ENCODE results near the gene MECR. TPM values are rescaled to one million over a fixed set of nuclear protein-coding genes. Genes with fewer than 3 reads are reported as not detected.
A peak's percentile ranks its signal among the peaks of the same experiment; 100 is the strongest.

MECR gene
- total and polyA plus RNA-seq, 10 of the 15 experiments (the other 5 are each of a cell fraction or from before 2014, with no cell fraction given), result 7.6 to 66.3 (median 38.7) TPM

DNA sequence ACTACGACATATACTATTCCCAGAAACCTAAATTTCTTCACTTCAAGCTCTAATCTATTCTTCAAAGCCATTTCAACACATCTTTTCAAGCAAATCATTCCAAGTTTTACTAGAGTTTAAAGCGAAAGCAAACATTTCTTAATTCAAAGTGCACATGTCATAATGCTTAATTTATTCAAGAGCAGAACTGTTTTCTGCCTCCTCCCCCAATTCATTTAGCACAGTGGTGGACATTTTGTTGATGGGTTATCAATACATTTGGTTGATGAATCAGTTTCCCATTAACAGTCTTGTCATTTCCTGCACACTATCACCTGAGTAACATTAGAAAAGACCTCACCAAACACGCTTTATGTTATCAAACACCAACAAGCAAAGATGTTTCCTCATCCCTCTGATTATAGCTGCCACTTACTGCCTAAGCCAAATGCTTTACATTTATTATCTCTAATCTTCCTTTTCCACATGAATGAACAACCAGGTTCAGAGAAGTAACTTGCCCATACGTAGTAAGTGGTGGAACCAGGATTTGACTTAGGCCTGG, 51.0 kb downstream of the MECR start:
- peak overlapping the region; percentile 100 for H3K9ac ChIP-seq (ENCODE audit: control insufficient read depth, insufficient read depth, low read length)
- peak overlapping the region; percentile 75 for H3K4me2 ChIP-seq (ENCODE audit: control insufficient read depth, insufficient read depth)
- FAIRE-seq (no peak), DNase-seq (ENCODE audit: low read depth, low spot score) (no peak), ATAC-seq (no peak)
- CTCF ChIA-PET, result interaction anchor here (0.8 to 4.7 kb wide), 9 partner anchors 8 to 298 kb away, joined by 3 to 44 read pairs (median 5); no protein-coding TSS in a partner anchor
- in situ Hi-C loops (cut with MboI) (no loop called here), intact Hi-C loops (cut with micrococcal nuclease; ENCODE audit: unreplicated experiment) (no loop called here)
- no peaks in the 10 kb centered on the region; the same call in none of the 2 replicates for H3K4me1 ChIP-seq (ENCODE audit: control insufficient read depth, insufficient read depth, low read length)
- no peaks in the 10 kb centered on the region for H3K27me3 ChIP-seq (replicated peaks in 1 of 2; ENCODE audit: control insufficient read depth in 2 of 2, insufficient read depth in 2 of 2, low read length in 1 of 2)
- TF ChIP-seq CHD1 (IDR thresholded peaks at IDR 0.05; ENCODE audit: low read depth, low read length) (no peak), CREM (IDR thresholded peaks at IDR 0.05; ENCODE audit: low read depth) (no peak), SUZ12 (IDR thresholded peaks at IDR 0.05; ENCODE audit: unreplicated experiment) (no peak), ZNF274 (IDR thresholded peaks at IDR 0.05; ENCODE audit: insufficient read depth, insufficient read length) (no peak), MYB (IDR thresholded peaks at IDR 0.05; ENCODE audit: borderline replicate concordance, low read depth, low read length) (no peak), POLR2A (IDR thresholded peaks at IDR 0.05; ENCODE audit: low read depth, low read length) (no peak), NR2C1 (IDR thresholded peaks at IDR 0.05) (no peak), CREB1 (IDR thresholded peaks at IDR 0.05; ENCODE audit: low read depth) (no peak), RUNX3 (IDR thresholded peaks at IDR 0.05; ENCODE audit: low read length) (no peak), ASH2L (IDR thresholded peaks at IDR 0.05; ENCODE audit: borderline replicate concordance, low read depth) (no peak), EZH2 (IDR thresholded peaks at IDR 0.05; ENCODE audit: borderline replicate concordance, control insufficient read depth, low read depth, low read length) (no peak), EGR1 (IDR thresholded peaks at IDR 0.05; ENCODE audit: borderline replicate concordance in 1 of 2, low read depth in 2 of 2, low read length in 2 of 2) (no peak), BMI1 (IDR thresholded peaks at IDR 0.05; ENCODE audit: borderline replicate concordance) (no peak)
- TF ChIP-seq, protein P1, sequence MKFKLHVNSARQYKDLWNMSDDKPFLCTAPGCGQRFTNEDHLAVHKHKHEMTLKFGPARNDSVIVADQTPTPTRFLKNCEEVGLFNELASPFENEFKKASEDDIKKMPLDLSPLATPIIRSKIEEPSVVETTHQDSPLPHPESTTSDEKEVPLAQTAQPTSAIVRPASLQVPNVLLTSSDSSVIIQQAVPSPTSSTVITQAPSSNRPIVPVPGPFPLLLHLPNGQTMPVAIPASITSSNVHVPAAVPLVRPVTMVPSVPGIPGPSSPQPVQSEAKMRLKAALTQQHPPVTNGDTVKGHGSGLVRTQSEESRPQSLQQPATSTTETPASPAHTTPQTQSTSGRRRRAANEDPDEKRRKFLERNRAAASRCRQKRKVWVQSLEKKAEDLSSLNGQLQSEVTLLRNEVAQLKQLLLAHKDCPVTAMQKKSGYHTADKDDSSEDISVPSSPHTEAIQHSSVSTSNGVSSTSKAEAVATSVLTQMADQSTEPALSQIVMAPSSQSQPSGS (IDR thresholded peaks at IDR 0.05; ENCODE audit: low read length), result no peak
- TF ChIP-seq, protein P2, sequence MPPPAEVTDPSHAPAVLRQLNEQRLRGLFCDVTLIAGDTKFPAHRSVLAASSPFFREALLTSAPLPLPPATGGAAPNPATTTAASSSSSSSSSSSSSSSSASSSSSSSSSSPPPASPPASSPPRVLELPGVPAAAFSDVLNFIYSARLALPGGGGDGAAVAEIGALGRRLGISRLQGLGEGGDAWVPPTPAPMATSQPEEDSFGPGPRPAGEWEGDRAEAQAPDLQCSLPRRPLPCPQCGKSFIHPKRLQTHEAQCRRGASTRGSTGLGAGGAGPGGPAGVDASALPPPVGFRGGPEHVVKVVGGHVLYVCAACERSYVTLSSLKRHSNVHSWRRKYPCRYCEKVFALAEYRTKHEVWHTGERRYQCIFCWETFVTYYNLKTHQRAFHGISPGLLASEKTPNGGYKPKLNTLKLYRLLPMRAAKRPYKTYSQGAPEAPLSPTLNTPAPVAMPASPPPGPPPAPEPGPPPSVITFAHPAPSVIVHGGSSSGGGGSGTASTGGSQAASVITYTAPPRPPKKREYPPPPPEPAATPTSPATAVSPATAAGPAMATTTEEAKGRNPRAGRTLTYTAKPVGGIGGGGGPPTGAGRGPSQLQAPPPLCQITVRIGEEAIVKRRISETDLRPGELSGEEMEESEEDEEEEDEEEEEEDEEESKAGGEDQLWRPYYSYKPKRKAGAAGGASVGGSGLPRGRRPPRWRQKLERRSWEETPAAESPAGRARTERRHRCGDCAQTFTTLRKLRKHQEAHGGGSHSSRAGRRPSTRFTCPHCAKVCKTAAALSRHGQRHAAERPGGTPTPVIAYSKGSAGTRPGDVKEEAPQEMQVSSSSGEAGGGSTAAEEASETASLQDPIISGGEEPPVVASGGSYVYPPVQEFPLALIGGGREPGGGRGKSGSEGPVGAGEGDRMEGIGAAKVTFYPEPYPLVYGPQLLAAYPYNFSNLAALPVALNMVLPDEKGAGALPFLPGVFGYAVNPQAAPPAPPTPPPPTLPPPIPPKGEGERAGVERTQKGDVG (CRISPR knock-in tag; IDR thresholded peaks at IDR 0.05), result no peak
- TF ChIP-seq, protein P3, sequence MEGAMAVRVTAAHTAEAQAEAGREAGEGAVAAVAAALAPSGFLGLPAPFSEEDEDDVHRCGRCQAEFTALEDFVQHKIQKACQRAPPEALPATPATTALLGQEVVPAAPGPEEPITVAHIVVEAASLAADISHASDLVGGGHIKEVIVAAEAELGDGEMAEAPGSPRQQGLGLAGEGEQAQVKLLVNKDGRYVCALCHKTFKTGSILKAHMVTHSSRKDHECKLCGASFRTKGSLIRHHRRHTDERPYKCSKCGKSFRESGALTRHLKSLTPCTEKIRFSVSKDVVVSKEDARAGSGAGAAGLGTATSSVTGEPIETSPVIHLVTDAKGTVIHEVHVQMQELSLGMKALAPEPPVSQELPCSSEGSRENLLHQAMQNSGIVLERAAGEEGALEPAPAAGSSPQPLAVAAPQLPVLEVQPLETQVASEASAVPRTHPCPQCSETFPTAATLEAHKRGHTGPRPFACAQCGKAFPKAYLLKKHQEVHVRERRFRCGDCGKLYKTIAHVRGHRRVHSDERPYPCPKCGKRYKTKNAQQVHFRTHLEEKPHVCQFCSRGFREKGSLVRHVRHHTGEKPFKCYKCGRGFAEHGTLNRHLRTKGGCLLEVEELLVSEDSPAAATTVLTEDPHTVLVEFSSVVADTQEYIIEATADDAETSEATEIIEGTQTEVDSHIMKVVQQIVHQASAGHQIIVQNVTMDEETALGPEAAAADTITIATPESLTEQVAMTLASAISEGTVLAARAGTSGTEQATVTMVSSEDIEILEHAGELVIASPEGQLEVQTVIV (IDR thresholded peaks at IDR 0.05; ENCODE audit: borderline replicate concordance, partially characterized antibody), result no peak
- peaks cover 0 to 9% of the 10 kb centered on the region in 2 experiments for H3K36me3 ChIP-seq (ENCODE audit: control insufficient read depth in 2 of 2, insufficient read depth in 2 of 2, low read length in 1 of 2)
- H4K20me1 ChIP-seq (ENCODE audit: control insufficient read depth, insufficient read depth), result peaks cover 12% of the 10 kb centered on the region
- peak overlapping the region; percentile 97 for H3K4me3 ChIP-seq
- no peaks in the 10 kb centered on the region; the same call in 1 of the 3 replicates for H3K9me3 ChIP-seq (replicated peaks; ENCODE audit: control insufficient read depth, insufficient read depth, low read length)
- H3K27ac ChIP-seq (ENCODE audit: control insufficient read depth, insufficient read depth), result peak overlapping the region; percentile 99
- POLR2A ChIA-PET, result interaction anchor here (0.6 to 3.8 kb wide), 5 partner anchors 10 to 295 kb away, joined by 3 to 50 read pairs (median 4); no protein-coding TSS in a partner anchor
- WGBS (ENCODE audit: insufficient coverage, insufficient replicate concordance, low lambda C conversion rate, missing lambda C conversion rate), result 14% methylated on average over 4 of the region's 4 CpGs
- SMC1A ChIA-PET (ENCODE audit: uncharacterized antibody, unreplicated experiment), result interaction anchor here (0.7 to 7.4 kb wide), 11 partner anchors 9 to 444 kb away, joined by 3 to 47 read pairs (median 4); no protein-coding TSS in a partner anchor
- peaks cover 69% of the 10 kb centered on the region for H3K79me2 ChIP-seq (ENCODE audit: control insufficient read depth, insufficient read depth, low read length)
- no peak overlapping the region for H2AFZ ChIP-seq (ENCODE audit: control insufficient read depth, low read depth, low read length)
- RAD21 ChIA-PET (ENCODE audit: unreplicated experiment), result interaction anchor here (1.1 to 4.1 kb wide), 6 partner anchors 10 to 536 kb away, joined by 3 to 34 read pairs (median 14); no protein-coding TSS in a partner anchor
- BruUV-seq (replicated peaks), result TSS peak; percentile 63
